GM21528 (cell line): Measurements from ENCODE around the gene SAA4.
"Not testable (repeated sequence)": the region's sequence is repeated elsewhere in the genome, so short reads cannot be mapped to it uniquely, and the experiment has no call there.

ENCODE experiments used
- ATAC-seq: cut with Tn5 transposase; IDR thresholded peaks from one replicate; pipeline ENCODE4 v1.9.1; 2021; ENCODE audit warnings: mild to moderate bottlenecking, moderate library complexity; ENCODE audit not compliant: unreplicated experiment, low FRiP score

The SAA4 gene

DNA sequence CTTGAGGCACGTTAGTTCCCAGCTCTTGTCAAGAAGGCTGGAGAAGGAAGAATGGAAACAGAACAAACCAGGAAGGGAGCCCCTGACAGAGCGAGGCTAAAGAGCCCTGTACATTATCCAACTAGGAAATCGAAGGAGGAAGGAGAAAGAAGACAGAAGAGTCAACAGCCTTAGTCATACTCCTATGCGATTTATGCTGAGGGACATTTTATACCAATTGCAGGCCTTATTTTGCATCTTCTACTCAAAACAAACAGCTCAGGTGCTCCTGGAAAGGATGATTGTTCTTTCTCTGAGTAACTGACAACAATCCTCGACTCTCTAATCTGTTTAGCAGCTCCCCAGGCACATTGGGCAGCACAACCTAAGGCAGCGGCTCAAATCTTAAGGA is 10.6 kb upstream of the SAA4 start:
- not testable (repeated sequence) for ATAC-seq

DNA sequence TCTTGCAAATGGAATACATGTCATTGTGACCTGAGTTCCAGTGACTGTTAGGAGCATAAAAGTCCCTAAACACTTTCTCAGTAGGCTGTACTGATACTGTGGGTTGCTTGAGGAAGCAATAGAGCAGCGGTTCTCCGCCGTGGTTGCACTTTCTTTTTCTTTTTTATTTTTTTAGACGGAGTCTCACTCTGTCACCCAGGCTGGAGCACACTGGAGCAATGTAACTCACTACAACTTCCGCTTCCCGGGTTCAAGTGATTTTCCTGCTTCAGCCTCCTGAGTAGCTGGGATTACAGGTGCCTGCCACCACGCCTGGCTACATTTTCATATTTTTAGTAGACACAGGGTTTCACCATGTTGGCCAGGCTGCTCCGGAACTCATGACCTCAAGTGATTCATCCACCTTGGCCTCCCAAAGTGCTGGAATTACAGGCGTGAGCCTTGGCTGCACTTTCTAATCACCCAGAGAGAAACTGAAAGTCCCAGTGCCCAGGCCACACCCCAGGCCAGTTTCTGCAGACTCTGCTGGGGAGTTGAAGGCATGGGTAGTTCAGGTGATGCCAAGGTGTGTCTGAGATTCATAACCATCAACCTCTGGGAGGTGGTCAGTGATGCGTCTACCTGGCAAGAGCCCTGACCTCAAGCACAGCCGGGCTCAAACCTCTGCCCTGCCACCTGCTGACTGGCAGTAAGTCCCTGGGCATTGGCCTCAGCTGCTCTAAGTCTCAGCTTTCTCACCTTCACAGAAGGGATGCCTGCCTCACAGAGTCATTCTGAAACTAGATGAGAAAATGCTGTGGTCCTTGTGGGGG is 10.0 kb upstream of the SAA4 start:
- peak; percentile 80 for ATAC-seq

DNA sequence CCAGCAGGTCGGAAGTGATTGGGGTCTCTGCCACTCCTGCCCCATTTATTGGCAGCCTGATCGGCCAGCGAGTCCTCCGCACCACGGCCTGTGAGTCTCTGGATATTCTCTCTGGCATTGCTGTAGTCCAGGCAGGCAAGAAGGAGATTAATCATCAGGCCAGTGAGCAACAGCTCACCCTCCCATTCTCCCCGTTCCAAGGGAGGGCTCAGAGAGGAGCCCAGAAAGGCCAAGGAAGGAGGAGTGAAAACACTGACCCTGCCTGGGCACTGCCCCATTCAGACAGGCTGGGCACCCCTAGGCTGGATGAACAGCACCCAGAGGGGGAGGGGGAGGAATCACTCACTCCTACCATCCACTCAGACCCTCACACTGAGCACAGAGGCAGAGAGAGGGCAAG is 8.8 kb upstream of the SAA4 start:
- ATAC-seq: no peak

DNA sequence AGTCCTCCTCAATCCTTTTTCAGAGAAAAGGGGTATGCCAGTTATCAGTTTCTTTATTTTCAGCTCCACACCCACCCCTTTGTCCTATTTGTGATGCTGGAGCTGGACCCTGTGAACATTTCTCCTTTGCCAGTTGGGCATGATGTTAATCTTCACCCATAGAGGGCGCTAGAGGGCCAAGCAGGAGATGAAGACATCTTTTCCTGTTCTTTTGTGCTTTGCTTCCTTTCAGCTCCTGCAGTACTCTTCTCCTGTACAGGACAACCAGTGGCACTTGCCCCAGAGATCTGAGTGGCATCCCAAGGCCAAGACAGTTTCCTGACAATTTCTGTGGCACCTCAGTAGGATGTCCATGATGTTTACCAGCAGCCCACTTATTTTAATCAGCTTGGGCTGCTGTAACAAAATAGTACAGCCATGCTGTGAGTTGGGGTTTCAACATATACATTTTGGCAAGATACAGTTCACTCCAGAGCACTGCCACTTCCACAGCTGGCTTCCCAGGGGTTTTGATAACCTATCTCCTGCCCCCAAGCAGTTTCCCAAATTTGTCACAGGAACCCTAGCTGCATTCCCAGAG is 7.3 kb upstream of the SAA4 start:
- no peak for ATAC-seq

DNA sequence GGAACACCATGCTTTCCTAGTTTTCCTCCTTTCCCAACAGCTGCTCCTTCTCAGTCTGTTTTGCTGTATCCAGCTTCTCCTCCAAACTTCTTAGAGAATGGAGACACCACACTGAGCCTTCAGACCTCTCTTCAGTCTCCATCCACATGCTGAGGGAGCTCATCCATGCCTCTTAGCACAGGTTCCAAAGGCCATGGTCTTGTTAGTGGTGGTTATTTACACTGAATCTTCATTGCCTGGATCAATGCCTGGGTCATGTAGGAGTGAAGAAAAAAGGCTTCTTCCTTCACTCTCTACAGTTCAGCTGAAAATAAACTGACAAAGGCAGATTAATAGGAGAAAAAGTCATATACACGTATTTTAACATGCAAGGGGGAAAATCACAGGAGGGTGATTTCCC is 3.1 kb upstream of the SAA4 start:
- no peak for ATAC-seq

DNA sequence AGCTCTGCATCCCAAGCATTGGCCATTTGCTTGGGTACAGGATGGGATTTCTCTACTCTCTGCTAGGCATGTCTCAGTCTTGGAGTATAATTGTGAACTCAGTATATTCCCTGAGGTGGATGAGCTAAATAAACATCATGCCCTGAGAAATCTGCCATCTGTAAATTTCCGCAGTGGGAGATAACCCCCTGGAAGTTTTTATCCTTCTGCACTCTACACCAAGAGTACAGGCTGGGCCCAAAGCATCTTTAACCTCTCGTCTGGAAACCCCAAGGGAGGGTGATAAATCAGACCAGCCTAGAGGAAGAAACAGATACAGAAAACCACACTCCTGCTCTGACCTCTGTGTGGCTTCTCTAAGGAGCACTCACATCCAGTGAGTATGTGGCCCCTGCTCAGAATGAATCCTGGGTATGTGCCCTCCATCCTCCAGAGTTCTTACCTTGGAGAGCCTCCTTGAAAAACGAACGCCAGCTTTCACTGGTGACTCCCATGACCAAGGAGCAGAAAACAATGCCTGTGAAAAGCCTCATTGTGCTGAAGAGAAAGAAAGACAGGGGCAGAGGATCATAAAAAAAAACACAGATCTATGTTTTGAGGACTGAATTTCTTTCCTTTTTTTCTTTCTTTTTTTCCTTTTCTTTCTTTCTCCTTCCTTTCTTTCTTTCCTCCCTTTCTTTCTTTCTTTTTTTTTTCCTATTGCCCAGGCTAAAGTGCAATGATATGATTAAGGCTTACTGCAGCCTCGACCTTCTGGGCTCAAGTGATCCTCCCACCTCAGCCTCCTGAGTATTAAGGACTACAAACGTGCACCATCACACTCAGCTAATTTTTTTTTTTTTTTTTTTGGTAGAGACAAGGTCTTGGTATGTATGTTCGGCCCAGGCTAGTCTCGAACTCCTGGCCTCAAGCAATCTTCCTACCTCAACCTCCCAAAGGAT is 938 bp downstream of the SAA4 start:
- no peak for ATAC-seq

DNA sequence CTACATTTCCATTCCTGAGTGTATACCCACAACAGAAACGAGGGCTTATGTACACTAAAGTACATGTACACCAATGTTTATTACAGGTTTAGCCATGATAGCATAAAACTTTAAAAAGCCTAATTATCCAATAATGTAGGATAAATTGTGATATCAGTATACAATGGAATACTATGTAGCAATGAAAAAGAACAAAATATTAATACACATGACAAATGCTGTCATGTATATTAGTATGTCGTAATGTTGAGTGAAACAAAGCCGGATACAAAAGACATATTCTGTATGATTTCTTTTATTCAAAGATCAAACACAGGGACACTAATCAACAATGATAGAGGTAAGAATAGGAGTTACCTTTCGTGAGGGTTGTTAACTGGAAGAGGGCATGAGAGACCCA is 2.7 kb downstream of the SAA4 start:
- ATAC-seq: no peak

DNA sequence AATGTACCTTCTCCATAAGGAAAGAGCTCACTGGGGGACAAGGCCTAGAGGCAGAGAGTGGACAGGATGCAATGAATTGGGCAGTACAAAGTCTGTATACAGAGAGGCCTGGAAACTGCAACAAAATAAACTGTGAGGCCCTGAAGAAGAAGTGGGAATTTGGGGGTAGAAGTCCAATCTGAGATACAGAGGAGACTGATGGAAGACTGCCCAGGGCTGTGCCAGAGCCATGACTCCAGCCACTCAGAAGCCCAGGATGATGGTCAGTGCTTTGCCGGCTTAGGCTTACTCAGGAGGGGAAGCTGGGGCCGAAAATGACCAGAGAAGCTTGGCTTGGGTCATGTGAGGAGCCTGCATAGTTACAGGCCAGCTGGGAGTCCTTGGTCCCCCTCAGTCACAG is 5.7 kb downstream of the SAA4 start:
- ATAC-seq: no peak

DNA sequence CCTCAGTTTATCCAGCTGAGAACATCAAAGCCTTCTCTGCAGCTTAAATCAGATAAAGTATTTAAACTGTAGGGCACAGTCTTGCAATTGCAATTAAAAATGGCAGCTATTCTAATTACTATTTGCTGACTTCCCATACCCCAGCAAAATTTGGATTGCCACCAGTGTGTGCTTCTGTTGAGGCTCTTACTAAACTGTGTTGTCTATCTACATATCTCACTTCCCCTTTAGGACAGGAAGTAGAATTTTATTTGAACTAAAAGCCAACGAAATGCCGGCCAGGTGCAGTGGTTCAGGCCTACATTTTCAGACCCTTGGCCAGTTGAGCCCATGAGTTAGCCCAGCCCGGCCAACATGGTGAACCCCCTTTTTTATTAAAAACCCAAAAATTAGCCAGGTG is 7.1 kb downstream of the SAA4 start:
- peak; percentile 96 for ATAC-seq

DNA sequence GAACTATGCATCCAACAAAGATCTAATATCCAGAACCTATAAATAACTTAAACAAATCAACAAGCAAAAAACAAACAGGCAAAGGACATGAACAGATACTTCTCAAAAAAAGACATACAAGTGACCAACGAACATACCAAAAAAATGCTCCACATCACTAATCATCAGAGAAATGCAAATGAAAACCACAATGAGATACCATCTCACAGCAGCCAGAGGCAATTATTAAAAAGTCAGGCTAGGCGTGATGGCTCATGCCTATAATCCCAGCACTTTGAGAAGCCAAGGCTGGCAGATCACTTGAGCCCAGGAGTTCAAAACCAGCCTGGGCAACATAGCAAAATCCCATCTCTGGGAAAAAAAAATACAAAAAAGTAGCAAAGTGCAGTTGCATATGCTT is 10.7 kb downstream of the SAA4 start:
- no peak for ATAC-seq

DNA sequence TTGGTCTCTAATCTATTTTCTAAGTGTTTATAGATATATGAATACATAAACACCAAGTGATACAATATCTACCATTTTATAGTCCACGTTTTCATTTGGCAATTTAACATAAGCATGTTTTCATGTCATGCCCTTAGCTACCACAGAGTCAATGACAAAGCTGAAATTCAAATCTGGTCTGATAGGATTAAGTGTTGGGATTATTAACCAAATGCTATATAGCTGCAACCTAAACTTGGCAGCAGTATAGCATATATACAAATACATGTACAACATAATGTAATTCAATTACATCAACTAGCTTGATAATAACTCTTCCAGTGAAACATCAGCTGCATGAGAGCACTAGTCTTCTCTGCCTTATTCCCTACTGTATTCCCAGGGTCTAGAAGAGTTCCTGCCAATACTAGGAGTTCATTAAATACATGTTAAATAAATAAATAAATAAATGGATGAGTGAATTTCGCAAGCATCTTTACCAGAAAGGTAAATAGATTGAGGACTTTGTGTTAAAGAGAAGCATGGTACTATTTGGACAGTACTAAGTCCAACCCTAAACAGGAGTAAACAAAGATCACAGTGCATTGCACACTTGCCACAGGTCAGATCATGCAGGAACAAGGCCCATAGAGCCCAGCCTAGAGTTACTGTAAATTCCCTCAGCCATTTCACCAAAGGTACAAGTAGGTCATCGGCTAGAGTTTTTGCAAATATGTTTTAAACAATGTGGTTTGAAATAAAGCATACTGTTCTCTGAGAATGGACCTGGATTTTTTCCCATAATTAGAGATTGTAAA is 12.8 kb downstream of the SAA4 start:
- ATAC-seq: no peak

DNA sequence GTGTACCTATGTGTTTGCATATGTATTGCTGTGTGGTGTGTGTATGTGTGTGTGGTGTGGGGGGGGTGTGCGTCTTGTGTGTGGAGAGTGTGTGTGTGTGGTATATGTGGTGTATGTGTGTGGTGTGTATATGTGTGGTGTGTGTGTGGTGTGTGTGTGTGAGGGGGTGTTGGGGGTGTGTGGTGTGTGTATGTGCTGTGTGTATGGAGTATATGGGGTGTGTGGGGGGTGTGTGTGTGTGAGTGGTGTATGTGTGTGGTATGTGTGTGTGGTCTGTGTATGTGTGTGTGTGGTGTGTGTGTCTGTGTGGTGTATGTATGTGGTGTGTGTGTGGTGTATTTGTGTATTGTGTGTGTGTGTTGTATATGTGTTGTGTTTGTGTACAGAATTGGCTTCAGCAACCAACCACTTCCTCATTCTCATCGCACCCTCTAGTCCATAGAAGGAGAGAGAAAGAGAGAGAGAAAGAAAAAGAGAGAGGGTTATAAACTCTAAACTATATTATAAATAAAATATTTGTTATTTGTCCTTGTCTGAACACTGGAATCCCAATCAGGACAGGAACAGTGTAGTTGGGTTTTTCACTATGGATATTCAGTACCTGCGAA is 13.7 kb downstream of the SAA4 start:
- no peak for ATAC-seq

DNA sequence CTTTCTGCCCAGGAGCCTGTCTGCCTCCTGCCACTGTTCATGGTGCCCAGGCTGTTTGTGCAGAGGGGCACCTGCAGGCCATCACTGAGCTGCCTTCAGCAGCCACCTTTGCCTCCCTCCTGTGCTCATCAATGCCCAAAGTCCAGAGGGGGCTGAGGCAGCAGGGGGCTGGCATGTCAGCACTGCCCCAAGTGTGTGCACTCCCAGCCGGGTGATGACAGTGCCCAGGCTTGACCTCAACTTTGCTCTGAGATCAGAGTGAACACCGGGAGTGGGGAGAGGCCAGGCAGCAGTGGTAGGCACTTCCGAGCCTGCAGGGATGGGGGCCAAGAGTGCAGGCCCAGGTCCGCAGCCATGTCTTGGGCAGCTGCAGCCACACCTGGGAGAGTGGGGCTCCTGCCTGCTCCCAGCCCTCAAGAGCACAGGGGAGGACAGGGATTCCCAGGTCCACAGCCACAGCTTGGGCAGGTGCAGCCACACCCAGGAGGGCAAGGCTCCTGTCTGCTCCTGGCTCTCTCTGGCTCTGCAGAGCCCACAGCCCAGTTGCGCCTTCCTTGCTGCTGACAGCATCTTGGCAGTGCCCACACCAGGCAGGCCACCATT is 15.2 kb downstream of the SAA4 start:
- no peak for ATAC-seq

DNA sequence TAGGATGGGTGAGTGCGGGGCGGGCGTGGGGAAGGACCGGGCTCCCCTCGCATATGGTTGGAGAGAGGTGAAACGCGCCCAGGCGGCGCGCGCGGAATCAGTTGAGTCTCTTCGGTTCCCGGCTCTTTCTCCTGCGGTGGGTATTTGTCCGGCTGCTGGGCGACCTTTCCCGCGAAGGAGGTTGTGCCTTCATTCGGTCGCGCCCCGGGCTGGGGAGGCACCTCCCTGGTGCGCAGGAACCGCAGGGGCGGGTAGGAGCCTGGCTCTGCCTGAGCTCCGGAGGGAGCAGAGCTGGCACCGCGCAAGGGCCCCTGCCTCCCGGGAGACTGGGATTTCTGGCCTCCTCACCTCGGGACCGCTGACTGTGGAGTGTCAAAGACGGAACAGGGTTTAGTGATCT is 27.5 kb downstream of the SAA4 start:
- ATAC-seq: no peak

DNA sequence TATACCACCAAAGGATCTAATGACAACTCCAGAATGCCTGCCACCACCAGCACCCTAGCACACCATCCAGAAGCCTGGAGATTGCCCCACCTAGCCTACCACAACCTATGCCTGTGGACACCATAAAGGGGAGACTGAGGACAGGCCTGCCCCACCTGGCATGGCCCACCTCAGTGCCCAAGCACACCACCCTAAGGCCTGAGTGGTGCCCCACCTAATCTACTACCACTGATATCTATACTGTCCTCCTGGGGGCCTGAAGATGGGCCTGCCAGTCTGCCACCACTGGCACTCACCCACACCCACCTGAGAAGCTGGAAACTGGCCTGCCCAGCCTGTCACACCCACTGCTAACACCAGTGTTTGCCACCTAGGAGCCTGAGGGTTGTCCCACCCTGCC is 31.8 kb downstream of the SAA4 start:
- ATAC-seq: no peak

DNA sequence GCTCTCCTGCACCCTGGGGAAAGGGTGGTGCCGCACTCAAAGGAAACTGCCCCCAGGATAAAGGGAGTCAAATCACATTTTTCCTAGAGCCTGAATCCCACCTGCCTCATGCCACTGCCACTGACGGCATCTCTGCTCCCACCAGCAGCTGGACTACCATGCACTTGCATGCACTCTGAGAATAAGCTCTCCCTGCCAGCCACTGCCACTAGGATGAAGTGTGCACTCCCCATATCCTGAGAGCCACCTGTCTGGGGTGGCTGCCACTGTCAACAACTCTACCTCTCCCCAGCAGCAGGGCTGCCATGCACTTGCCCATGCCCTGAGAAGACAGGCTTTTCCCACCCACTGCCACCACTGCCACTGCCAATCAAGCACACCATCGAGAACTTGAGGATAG is 32.4 kb downstream of the SAA4 start:
- no peak for ATAC-seq

DNA sequence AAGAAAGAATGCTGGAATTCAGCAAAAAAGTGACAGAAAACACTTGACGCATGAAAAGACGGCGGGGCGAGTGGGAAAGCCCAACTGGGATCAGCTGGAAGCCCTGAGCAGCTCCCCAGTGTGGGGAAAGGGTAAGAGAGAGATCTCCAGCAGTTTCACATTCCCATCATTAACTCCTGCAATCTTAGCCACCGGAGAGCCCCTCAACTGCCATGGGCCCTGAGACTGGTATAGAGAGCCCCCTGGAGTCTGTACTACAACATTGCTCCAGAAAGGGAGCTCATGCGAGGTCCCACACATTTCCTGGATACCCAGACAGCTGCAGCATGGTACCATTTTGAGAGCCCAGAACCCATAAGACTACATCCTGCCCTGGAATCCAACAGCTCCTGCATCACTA is 32.9 kb downstream of the SAA4 start:
- ATAC-seq: no peak

DNA sequence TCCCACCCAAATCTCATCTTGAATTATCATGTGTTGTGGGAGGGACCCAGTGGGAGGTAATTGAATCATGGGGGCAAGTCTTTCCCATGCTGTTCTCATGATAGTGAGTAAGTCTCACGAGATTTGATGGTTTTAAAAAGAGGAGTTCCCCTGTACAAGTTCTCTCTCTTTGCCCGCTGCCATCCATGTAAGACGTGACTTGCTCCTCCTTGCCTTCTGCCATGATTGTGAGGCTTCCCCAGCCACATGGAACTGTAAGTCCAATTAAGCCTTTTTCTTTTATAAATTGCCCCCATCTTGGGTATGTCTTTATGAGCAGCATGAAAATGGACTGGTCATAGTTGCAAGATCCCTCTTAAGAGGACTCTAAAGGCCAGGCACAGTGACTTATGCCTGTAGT is 38.9 kb downstream of the SAA4 start:
- ATAC-seq: not testable (repeated sequence)

DNA sequence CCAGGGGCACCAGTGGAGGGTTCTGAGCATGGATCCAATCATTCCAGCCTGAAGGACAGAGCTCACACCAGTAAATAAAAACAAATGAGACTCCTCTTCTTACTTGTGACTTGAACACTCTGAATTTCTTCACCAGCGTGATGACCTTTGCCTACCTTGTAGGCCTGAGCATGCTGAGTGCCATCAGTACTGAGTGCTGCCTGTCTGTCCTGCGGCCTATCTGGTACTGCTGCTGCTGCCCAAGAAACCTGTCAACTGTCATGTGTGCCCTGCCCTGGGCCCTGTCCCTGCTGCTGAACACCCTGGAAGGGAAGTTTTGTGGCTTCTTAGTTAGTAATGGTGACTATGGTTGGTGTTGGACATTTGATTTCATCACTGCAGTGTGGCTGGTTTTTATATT is 40.1 kb downstream of the SAA4 start:
- ATAC-seq: no peak

DNA sequence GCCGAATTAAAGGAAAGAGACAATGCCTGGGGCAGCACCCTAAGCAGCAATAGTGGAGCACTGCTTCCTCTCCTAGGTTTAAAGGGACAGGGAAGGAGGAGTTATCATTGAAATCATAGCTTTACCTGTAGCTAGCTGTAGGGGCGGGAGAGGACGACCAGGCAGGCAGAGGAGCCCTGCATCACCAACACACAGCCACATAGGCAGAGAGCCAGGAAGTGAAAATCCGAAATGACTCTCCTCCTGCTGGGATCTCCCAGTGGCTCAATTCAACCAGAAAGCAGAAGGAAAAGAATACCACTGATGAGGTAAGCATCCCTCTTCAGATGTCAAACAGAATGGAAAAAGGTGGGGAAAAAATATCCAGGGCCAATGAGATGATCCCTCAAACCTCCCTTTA is 43.6 kb downstream of the SAA4 start:
- peak; percentile 67 for ATAC-seq
